ENCODE results near the gene PRKCE.

DNA sequence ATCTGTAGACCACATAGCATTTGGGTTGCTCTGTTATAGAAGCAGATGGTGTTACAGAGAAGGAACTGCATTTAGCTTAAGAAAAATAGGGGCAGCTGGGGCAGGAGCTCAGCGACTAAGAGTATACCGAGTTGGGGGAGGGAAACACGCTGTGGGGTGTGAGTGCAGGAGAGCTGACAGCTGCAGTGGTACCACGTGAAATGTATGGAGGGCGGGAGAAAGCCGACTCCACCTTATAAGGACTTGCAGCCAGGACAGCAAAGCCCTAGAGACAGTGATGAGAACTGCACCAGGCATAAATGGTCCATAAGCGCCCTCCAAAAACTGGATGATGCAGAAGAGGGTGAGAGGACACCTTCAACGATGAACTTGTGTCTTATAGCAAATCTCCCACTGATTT is 237.6 kb downstream of the PRKCE start:
- TF ChIP-seq, protein P1, sequence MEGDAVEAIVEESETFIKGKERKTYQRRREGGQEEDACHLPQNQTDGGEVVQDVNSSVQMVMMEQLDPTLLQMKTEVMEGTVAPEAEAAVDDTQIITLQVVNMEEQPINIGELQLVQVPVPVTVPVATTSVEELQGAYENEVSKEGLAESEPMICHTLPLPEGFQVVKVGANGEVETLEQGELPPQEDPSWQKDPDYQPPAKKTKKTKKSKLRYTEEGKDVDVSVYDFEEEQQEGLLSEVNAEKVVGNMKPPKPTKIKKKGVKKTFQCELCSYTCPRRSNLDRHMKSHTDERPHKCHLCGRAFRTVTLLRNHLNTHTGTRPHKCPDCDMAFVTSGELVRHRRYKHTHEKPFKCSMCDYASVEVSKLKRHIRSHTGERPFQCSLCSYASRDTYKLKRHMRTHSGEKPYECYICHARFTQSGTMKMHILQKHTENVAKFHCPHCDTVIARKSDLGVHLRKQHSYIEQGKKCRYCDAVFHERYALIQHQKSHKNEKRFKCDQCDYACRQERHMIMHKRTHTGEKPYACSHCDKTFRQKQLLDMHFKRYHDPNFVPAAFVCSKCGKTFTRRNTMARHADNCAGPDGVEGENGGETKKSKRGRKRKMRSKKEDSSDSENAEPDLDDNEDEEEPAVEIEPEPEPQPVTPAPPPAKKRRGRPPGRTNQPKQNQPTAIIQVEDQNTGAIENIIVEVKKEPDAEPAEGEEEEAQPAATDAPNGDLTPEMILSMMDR (conservative IDR thresholded peaks at IDR 0.05; ENCODE audit: low read depth in 2 of 2), result 0 out of 4 replicates have a peak, but pooled peaks have one; percentile 2 to 13
- TF ChIP-seq POLR2AphosphoS5 (IDR thresholded peaks at IDR 0.05; ENCODE audit: low read depth) (no peak), EZH2 (IDR thresholded peaks at IDR 0.05; ENCODE audit: low read depth, unreplicated experiment) (no peak), NANOG (IDR thresholded peaks at IDR 0.05; ENCODE audit: borderline replicate concordance) (no peak)
- TF ChIP-seq, protein P2, sequence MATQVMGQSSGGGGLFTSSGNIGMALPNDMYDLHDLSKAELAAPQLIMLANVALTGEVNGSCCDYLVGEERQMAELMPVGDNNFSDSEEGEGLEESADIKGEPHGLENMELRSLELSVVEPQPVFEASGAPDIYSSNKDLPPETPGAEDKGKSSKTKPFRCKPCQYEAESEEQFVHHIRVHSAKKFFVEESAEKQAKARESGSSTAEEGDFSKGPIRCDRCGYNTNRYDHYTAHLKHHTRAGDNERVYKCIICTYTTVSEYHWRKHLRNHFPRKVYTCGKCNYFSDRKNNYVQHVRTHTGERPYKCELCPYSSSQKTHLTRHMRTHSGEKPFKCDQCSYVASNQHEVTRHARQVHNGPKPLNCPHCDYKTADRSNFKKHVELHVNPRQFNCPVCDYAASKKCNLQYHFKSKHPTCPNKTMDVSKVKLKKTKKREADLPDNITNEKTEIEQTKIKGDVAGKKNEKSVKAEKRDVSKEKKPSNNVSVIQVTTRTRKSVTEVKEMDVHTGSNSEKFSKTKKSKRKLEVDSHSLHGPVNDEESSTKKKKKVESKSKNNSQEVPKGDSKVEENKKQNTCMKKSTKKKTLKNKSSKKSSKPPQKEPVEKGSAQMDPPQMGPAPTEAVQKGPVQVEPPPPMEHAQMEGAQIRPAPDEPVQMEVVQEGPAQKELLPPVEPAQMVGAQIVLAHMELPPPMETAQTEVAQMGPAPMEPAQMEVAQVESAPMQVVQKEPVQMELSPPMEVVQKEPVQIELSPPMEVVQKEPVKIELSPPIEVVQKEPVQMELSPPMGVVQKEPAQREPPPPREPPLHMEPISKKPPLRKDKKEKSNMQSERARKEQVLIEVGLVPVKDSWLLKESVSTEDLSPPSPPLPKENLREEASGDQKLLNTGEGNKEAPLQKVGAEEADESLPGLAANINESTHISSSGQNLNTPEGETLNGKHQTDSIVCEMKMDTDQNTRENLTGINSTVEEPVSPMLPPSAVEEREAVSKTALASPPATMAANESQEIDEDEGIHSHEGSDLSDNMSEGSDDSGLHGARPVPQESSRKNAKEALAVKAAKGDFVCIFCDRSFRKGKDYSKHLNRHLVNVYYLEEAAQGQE (IDR thresholded peaks at IDR 0.05; ENCODE audit: unreplicated experiment), result no peak
